SK-N-SH treated with all-trans-retinoic acid at 6 μM for 48 hours (cell line): ENCODE data around the gene HSF2BP.

Experiments
- ATAC-seq: fragments of 200-7000 bp; cut with Tn5 transposase; 3 replicates; pipeline ENCODE4 v1.9.1; 2020; ENCODE audit warnings: mild to moderate bottlenecking, moderate library complexity
- ARNTL ChIP-seq: fragments of 450-650 bp; formaldehyde crosslinking; IDR thresholded peaks from 2 replicates; pipeline ENCODE4 v1.5.0; 2020; ENCODE audit warnings: low read depth, mild to moderate bottlenecking, moderate library complexity, borderline replicate concordance
- BACH2 ChIP-seq: fragments of 250-450 bp; sonication (Bioruptor Pico); IDR thresholded peaks from 2 replicates; pipeline ENCODE4 v1.9.0; 2021; ENCODE audit warnings: mild to moderate bottlenecking, borderline replicate concordance
- CSDC2 ChIP-seq: fragments of 250-450 bp; sonication (Bioruptor Pico); IDR thresholded peaks from 2 replicates; pipeline ENCODE4 v1.5.0; 2020; ENCODE audit warnings: mild to moderate bottlenecking, moderate library complexity
- ESRRG ChIP-seq: fragments of 250-450 bp; sonication (Bioruptor Pico); IDR thresholded peaks from 2 replicates; pipeline ENCODE4 v1.6.1; 2021; ENCODE audit warnings: mild to moderate bottlenecking
- GLIS3 ChIP-seq: fragments of 250-450 bp; sonication (Bioruptor Pico); IDR thresholded peaks from 2 replicates; pipeline ENCODE4 v1.5.0; 2020; ENCODE audit warnings: mild to moderate bottlenecking, moderate library complexity
- ISL1 ChIP-seq: fragments of 250-450 bp; sonication (Bioruptor Pico); IDR thresholded peaks from 2 replicates; pipeline ENCODE4 v2.1.2; 2022; ENCODE audit warnings: mild to moderate bottlenecking, moderate library complexity
- OSR1 ChIP-seq: fragments of 250-450 bp; sonication (Bioruptor Pico); IDR thresholded peaks from 2 replicates; pipeline ENCODE4 v1.8.0; 2022; ENCODE audit warnings: moderate library complexity, mild to moderate bottlenecking, inconsistent platforms
- PATZ1 ChIP-seq: fragments of 250-450 bp; sonication (Bioruptor Pico); IDR thresholded peaks from 2 replicates; pipeline ENCODE4 v1.8.0; 2020; ENCODE audit warnings: mild to moderate bottlenecking, moderate library complexity, borderline replicate concordance
- POU6F1 ChIP-seq: fragments of 250-450 bp; sonication (Bioruptor Pico); IDR thresholded peaks from 2 replicates; pipeline ENCODE4 v1.8.0; 2021; ENCODE audit warnings: low read depth, mild to moderate bottlenecking, moderate library complexity, borderline replicate concordance
- PPARA ChIP-seq: fragments of 250-450 bp; sonication (Bioruptor Pico); IDR thresholded peaks from 2 replicates; pipeline ENCODE4 v1.5.0; 2020; ENCODE audit warnings: mild to moderate bottlenecking, borderline replicate concordance
- RARB ChIP-seq: fragments of 250-450 bp; sonication (Bioruptor Pico); IDR thresholded peaks from 2 replicates; pipeline ENCODE4 v1.8.0; 2021; ENCODE audit warnings: mild to moderate bottlenecking, moderate library complexity
- SNAI2 ChIP-seq: fragments of 250-450 bp; sonication (Bioruptor Pico); IDR thresholded peaks from 2 replicates; pipeline ENCODE4 v1.5.0; 2020; ENCODE audit warnings: mild to moderate bottlenecking, moderate library complexity
- TCF4 ChIP-seq: fragments of 250-450 bp; sonication (Bioruptor Pico); IDR thresholded peaks from 2 replicates; pipeline ENCODE4 v1.8.0; 2021; ENCODE audit warnings: mild to moderate bottlenecking, moderate library complexity, borderline replicate concordance
- TSHZ2 ChIP-seq: fragments of 250-450 bp; sonication (Bioruptor Pico); IDR thresholded peaks from 2 replicates; pipeline ENCODE4 v1.5.0; 2020; ENCODE audit warnings: mild to moderate bottlenecking, moderate library complexity
- ZC3H10 ChIP-seq: fragments of 250-450 bp; sonication (Bioruptor Pico); IDR thresholded peaks from 2 replicates; pipeline ENCODE4 v1.5.1; 2021; ENCODE audit warnings: mild to moderate bottlenecking, moderate library complexity
- ZFP3 ChIP-seq: fragments of 250-450 bp; sonication (Bioruptor Pico); IDR thresholded peaks from 2 replicates; pipeline ENCODE4 v1.5.0; 2020; ENCODE audit warnings: mild to moderate bottlenecking, moderate library complexity
- ZFP30 ChIP-seq: fragments of 450-650 bp; formaldehyde crosslinking; IDR thresholded peaks from 2 replicates; pipeline ENCODE4 v1.5.0; 2022; ENCODE audit warnings: mild to moderate bottlenecking, moderate library complexity
- ZNF565 ChIP-seq: fragments of 450-650 bp; formaldehyde crosslinking; conservative IDR thresholded peaks from 2 replicates; pipeline ENCODE4 v1.5.0; 2020; ENCODE audit warnings: low read depth, mild to moderate bottlenecking, moderate library complexity
- ZNF70 ChIP-seq: fragments of 450-650 bp; formaldehyde crosslinking; IDR thresholded peaks from 2 replicates; pipeline ENCODE4 v1.5.0; 2020; ENCODE audit warnings: mild to moderate bottlenecking, moderate library complexity
- ZNF8 ChIP-seq: fragments of 450-650 bp; formaldehyde crosslinking; IDR thresholded peaks from 2 replicates; pipeline ENCODE4 v1.5.0; 2020; ENCODE audit warnings: mild to moderate bottlenecking, moderate library complexity

Gene HSF2BP

GRCh38 chr21:43613755-43614638, 45.3 kb downstream of the HSF2BP start:
- TF ChIP-seq ZFP30 (no peak), ZNF70 (no peak)
- no peak for ATAC-seq

GRCh38 chr21:43611598-43612369, 47.5 kb downstream of the HSF2BP start:
- peak; percentile 95 for ATAC-seq
- TF ChIP-seq ZFP30, result no peak
- TF ChIP-seq ARNTL, result no peak
- no peak for TF ChIP-seq ZNF565 (CRISPR knock-in tag)

- ATAC-seq, result peak; percentile 60
- no peak for TF ChIP-seq POU6F1 (CRISPR knock-in tag)
- TF ChIP-seq OSR1 (CRISPR knock-in tag), result no peak
- TF ChIP-seq ZNF70, result no peak
- no peak for TF ChIP-seq ZFP30
- TF ChIP-seq SNAI2 (CRISPR knock-in tag), result no peak
- TF ChIP-seq ISL1 (CRISPR knock-in tag), result no peak
- peak; percentile 59; the same call in 1 of the 2 replicates for TF ChIP-seq ZFP3 (CRISPR knock-in tag)
- TF ChIP-seq ESRRG, result no peak
Observed at GRCh38 chr21:43609501-43610340, 49.6 kb downstream of the HSF2BP start.

GRCh38 chr21:43608664-43609063, 50.6 kb downstream of the HSF2BP start:
- ATAC-seq, result no peak
- no peak for TF ChIP-seq ARNTL
- TF ChIP-seq BACH2 (CRISPR knock-in tag), result no peak

- ATAC-seq, result no peak
- no peak for TF ChIP-seq PPARA (CRISPR knock-in tag)
- no peak for TF ChIP-seq ARNTL
- no peak for TF ChIP-seq ZFP30
- TF ChIP-seq ESRRG, result no peak
- no peak for TF ChIP-seq TCF4
- TF ChIP-seq ZC3H10 (CRISPR knock-in tag), result no peak
- TF ChIP-seq ZNF70, result no peak
- TF ChIP-seq SNAI2 (CRISPR knock-in tag), result no peak
- TF ChIP-seq ISL1 (CRISPR knock-in tag), result no peak
- no peak for TF ChIP-seq CSDC2 (CRISPR knock-in tag)
- TF ChIP-seq RARB (CRISPR knock-in tag), result no peak
- no peak for TF ChIP-seq BACH2 (CRISPR knock-in tag)
- TF ChIP-seq GLIS3 (CRISPR knock-in tag), result no peak
- no peak for TF ChIP-seq ZFP3 (CRISPR knock-in tag)
- TF ChIP-seq, all 23 proteins: peak for 0
Observed at GRCh38 chr21:43608225-43608624, 51.1 kb downstream of the HSF2BP start.

- TF ChIP-seq OSR1 (CRISPR knock-in tag) (no peak), POU6F1 (CRISPR knock-in tag) (no peak), CSDC2 (CRISPR knock-in tag) (no peak), ARNTL (no peak), PATZ1 (CRISPR knock-in tag) (no peak), ZFP30 (no peak), ZNF565 (CRISPR knock-in tag) (no peak), PPARA (CRISPR knock-in tag) (no peak), TSHZ2 (CRISPR knock-in tag) (no peak), ISL1 (CRISPR knock-in tag) (no peak), ZNF8 (CRISPR knock-in tag) (no peak), RARB (CRISPR knock-in tag) (no peak)
- TF ChIP-seq, all 23 proteins: peak for 0
- no peak for ATAC-seq
Observed at GRCh38 chr21:43605320-43606215, 53.7 kb downstream of the HSF2BP start.
